Stimulated activated naive CD4-positive, alpha-beta T cell treated with Interleukin-2 at 50 U/mL for 16 hours (primary cell): ENCODE results near the gene TROAP.
A peak's percentile ranks its signal among the peaks of the same experiment; 100 is the strongest.
"Not testable (repeated sequence)": the region's sequence is repeated elsewhere in the genome, so short reads cannot be mapped to it uniquely, and the experiment has no call there.

ENCODE experiments used
- DNase-seq: peaks from one replicate; lab custom pipeline; 2025; lab: John Stamatoyannopoulos, UW

The TROAP gene

GRCh38 chr12:49328816-49329215, 5.8 kb downstream of the TROAP start:
- no peak for DNase-seq

- no peak for DNase-seq
These were observed 7.1 kb downstream of the TROAP start for GRCh38 chr12:49330032-49330619.

GRCh38 chr12:49330631-49331379, 7.8 kb downstream of the TROAP start:
- DNase-seq: no peak

- DNase-seq: no peak
These were observed 8.5 kb downstream of the TROAP start for GRCh38 chr12:49331380-49332222.

- no peak for DNase-seq
These were observed 9.4 kb downstream of the TROAP start for GRCh38 chr12:49332441-49332861.

- DNase-seq: no peak
These were observed 9.9 kb downstream of the TROAP start for GRCh38 chr12:49332891-49333371.

GRCh38 chr12:49333778-49334177, 10.7 kb downstream of the TROAP start:
- DNase-seq: not testable (repeated sequence)

GRCh38 chr12:49334226-49334625, 11.2 kb downstream of the TROAP start:
- DNase-seq: no peak

- DNase-seq: no peak
These were observed 11.6 kb downstream of the TROAP start for GRCh38 chr12:49334681-49335080.

GRCh38 chr12:49335118-49335954, 12.3 kb downstream of the TROAP start:
- DNase-seq: no peak

GRCh38 chr12:49335955-49336644, 13.0 kb downstream of the TROAP start:
- DNase-seq: no peak

GRCh38 chr12:49336645-49337584, 13.9 kb downstream of the TROAP start, which contains the start of gene C1QL4:
Gene C1QL4, minus strand, starts transcription at chr12:49337188. Its CDS starts 711 bp downstream, at chr12:49336477.
- DNase-seq: peak; percentile 81

GRCh38 chr12:49338830-49339463, 15.9 kb downstream of the TROAP start:
- no peak for DNase-seq

- no peak for DNase-seq
These were observed 16.4 kb downstream of the TROAP start for GRCh38 chr12:49339464-49339861.

- DNase-seq: no peak
These were observed 17.2 kb downstream of the TROAP start for GRCh38 chr12:49340095-49340870.

GRCh38 chr12:49340971-49341776, 18.1 kb downstream of the TROAP start:
- DNase-seq: no peak

- no peak for DNase-seq
These were observed 18.7 kb downstream of the TROAP start for GRCh38 chr12:49341777-49342065.
